ENCODE results near the gene OAS3.
A peak's percentile ranks its signal among the peaks of the same experiment; 100 is the strongest.

Gene OAS3

DNA sequence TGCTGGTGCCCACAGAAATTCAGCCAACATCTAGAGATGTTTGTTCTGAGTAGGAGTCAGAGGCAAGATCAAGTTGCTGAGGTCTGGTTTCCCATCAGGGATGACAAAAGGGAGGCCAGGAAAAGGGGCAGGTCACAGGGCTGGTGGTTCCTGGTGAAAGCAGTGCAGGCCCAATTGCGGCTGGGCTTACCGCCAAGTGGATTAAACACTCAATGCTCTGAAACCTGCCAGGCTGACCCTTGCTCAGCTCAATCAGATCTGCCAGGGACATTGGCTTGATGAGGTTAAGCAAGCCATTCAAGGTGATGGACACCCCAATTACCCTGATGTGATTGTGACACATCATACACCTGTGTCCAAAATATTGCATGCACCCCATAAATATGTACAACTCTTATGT lies 37.0 kb upstream of the OAS3 start:
- ChIA-PET CTCF (interaction anchor here (0.7 to 1.5 kb wide), 3 partner anchors 16 to 251 kb away, joined by 3 to 4 read pairs (median 3); no protein-coding TSS in a partner anchor), POLR2A (no interaction called here)
- Histone ChIP-seq H3K4me3 (ENCODE audit: low read depth, low read length) (no peak overlapping the region), H3K4me1 (ENCODE audit: control insufficient read depth, insufficient read depth, low read length) (no peaks in the 10 kb centered on the region), H3K9me3 (ENCODE audit: control insufficient read depth, insufficient read depth, low read depth, low read length) (no peaks in the 10 kb centered on the region), H3K27ac (ENCODE audit: extremely low read depth, low read depth, low read length) (no peak overlapping the region), H3K36me3 (ENCODE audit: control insufficient read depth in 2 of 2, insufficient read depth in 1 of 2, low read length in 2 of 2) (no peaks in the 10 kb centered on the region)
- TF ChIP-seq ZNF114 (tag by site-specific recombination; IDR thresholded peaks at IDR 0.05): no peak
- TF ChIP-seq ZNF112 (tag by site-specific recombination; IDR thresholded peaks at IDR 0.05): no peak
- no peak for TF ChIP-seq ZNF146 (tag by site-specific recombination; IDR thresholded peaks at IDR 0.05)
- TF ChIP-seq GLI4 (tag by site-specific recombination; IDR thresholded peaks at IDR 0.05): no peak

DNA sequence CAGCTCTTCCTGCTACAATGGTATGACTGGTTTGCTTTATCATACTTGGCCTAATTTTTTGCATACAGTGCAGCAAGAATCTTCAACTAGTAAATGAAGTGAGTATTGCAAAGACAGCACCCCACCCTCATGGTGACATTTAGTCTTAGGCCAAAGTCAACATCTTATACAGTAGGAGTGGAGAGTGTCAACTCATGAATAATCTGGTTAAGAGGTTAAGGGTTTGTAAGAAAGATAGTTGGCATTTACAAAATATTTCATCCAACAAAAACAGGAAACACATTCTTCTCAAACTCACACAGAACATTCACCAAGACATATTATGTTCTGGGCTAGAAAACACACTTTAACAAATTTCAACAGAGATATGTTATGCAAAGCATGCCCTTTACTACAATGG lies 33.7 kb upstream of the OAS3 start:
- TF ChIP-seq ZNF623 (tag by site-specific recombination; IDR thresholded peaks at IDR 0.05) (no peak), ZNF837 (tag by site-specific recombination; IDR thresholded peaks at IDR 0.05) (no peak)
- no peak overlapping the region for H3K4me3 ChIP-seq (ENCODE audit: low read depth, low read length)
- no peak overlapping the region for H3K27ac ChIP-seq (ENCODE audit: extremely low read depth, low read depth, low read length)
- H3K36me3 ChIP-seq (ENCODE audit: control insufficient read depth in 2 of 2, insufficient read depth in 1 of 2, low read length in 2 of 2): no peaks in the 10 kb centered on the region
- ChIA-PET POLR2A (no interaction called here), CTCF (interaction anchor here (0.7 kb wide), 1 partner anchor 103 kb away, joined by 3 read pairs; no protein-coding TSS in a partner anchor)
- no peaks in the 10 kb centered on the region for H3K9me3 ChIP-seq (ENCODE audit: control insufficient read depth, insufficient read depth, low read depth, low read length)
- no peaks in the 10 kb centered on the region for H3K4me1 ChIP-seq (ENCODE audit: control insufficient read depth, insufficient read depth, low read length)

DNA sequence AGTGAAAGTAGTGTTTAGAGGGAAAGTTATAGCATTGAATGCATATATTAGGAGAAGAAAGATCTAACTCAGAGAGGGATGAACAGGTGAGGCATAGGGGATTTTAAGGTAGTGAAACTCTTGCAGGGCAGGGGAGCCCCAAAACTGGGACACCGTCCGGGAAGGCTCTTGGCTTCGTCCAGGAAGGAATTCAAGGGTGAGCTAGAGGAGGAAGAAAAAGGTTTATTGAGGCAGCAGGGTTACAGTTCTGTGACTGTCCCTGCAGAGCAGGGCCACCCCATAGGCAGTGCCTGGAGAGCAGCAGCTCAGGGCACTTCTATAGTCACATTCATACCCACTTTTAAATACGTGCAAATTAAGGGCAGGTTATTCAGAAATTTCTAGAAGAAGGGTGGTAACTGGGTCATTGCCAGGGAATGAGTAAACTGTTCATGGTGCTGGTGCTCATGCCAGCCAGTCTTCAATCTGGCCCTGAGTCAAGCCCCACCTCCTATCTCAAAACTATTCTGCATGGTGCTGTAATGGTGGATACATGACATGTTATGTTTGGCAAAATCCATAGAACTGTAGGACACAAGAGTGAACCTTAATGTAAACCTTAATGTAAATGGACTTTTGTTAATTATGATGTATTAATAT lies 32.7 kb upstream of the OAS3 start:
- POLR2A ChIA-PET: no interaction called here
- CTCF ChIA-PET: interaction anchor here (0.7 kb wide), 2 partner anchors 11 to 102 kb away, joined by 3 read pairs; no protein-coding TSS in a partner anchor
- H3K36me3 ChIP-seq (ENCODE audit: control insufficient read depth in 2 of 2, insufficient read depth in 1 of 2, low read length in 2 of 2): no peaks in the 10 kb centered on the region
- H3K4me3 ChIP-seq (ENCODE audit: low read depth, low read length): no peak overlapping the region
- no peaks in the 10 kb centered on the region for H3K4me1 ChIP-seq (ENCODE audit: control insufficient read depth, insufficient read depth, low read length)
- no peaks in the 10 kb centered on the region for H3K9me3 ChIP-seq (ENCODE audit: control insufficient read depth, insufficient read depth, low read depth, low read length)
- no peak overlapping the region for H3K27ac ChIP-seq (ENCODE audit: extremely low read depth, low read depth, low read length)
- TF ChIP-seq, protein P1, sequence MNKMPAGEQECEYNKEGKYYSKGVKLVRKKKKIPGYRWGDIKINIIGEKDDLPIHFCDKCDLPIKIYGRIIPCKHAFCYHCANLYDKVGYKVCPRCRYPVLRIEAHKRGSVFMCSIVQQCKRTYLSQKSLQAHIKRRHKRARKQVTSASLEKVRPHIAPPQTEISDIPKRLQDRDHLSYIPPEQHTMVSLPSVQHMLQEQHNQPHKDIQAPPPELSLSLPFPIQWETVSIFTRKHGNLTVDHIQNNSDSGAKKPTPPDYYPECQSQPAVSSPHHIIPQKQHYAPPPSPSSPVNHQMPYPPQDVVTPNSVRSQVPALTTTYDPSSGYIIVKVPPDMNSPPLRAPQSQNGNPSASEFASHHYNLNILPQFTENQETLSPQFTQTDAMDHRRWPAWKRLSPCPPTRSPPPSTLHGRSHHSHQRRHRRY (tag by site-specific recombination; IDR thresholded peaks at IDR 0.05): no peak

DNA sequence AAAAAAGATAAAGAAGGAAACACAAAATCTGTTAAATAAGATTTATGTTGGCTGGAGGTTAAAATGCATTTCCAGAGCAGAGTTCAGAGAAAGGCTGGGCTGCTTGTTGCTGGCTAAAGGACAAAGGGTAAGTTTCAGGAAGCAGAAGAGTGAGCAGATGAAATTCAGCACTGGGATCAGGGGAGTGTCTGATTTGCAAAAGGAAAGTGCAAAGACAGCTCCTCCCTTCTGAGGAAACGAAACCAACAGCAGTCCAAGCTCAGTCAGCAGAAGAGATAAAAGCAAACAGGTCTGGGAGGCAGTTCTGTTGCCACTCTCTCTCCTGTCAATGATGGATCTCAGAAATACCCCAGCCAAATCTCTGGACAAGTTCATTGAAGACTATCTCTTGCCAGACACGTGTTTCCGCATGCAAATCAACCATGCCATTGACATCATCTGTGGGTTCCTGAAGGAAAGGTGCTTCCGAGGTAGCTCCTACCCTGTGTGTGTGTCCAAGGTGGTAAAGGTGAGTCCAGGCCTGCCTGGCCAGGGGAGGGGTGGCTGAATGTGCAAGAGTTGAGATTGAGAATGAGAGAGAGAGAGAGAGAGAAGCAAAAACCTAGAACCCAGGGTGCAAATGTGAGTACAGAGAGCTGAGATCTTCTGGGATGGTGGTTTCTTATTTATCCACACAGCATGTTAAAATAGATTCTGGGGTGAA lies 31.4 kb upstream of the OAS3 start, which contains the start of gene OAS1:
Gene OAS1, plus strand, starts transcription at position 251 of the 703 bp plus-strand sequence. Its CDS starts 78 bp downstream, at position 329.
- H3K27ac ChIP-seq (ENCODE audit: extremely low read depth, low read depth, low read length): no peak within 1 kb of the TSS
- no peak for TF ChIP-seq KLF8 (tag by site-specific recombination; IDR thresholded peaks at IDR 0.05)
- peak; percentile 46; the same call in 1 of the 2 replicates for TF ChIP-seq ZBTB17 (tag by site-specific recombination; IDR thresholded peaks at IDR 0.05)
- no peak within 1 kb of the TSS for H3K4me3 ChIP-seq (ENCODE audit: low read depth, low read length)
- H3K4me1 ChIP-seq (ENCODE audit: control insufficient read depth, insufficient read depth, low read length): no peaks in the 10 kb centered on the region
- no peaks in the 10 kb centered on the region for H3K36me3 ChIP-seq (ENCODE audit: control insufficient read depth in 2 of 2, insufficient read depth in 1 of 2, low read length in 2 of 2)
- ChIA-PET POLR2A (no interaction called here), CTCF (interaction anchor here (0.6 to 1.8 kb wide), 2 partner anchors 86 to 1556 kb away, joined by 3 to 7 read pairs; no protein-coding TSS in a partner anchor)
- no peaks in the 10 kb centered on the region for H3K9me3 ChIP-seq (ENCODE audit: control insufficient read depth, insufficient read depth, low read depth, low read length)

DNA sequence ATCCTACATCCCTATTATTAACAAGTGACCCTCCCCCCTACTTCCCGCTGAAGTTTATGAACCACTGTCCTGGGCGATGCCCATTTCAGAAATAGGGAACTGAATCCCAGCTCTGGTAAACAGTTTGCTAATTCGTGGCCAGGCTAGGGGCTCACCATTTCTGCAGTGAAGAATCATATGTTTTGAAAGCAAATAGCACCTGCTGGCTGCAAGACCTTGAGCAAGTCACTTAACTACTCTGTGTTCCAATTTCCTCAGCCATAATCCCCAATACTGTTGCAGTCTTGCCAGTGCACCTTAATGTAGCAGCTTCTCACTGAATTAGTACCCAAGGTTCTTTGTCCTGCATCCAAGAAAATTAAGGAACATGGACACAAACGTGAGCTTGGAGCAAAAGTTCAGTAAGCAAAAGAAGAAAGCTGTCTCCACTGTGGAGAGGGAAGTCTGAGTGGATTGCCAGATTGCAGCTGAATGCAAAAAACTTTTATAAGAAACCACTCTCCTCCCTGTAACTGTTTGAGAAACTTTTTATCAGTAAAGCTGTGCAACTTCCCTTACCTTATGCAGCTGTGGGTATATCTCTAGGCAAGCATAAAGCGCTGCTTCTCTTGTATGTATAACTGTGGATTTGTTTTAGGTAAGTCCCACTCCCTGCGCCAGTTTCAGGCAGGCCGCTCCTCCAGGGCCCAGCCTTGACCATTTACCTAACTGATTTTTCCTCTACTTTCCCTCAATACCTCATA lies 30.7 kb upstream of the OAS3 start:
- Histone ChIP-seq H3K36me3 (ENCODE audit: control insufficient read depth in 2 of 2, insufficient read depth in 1 of 2, low read length in 2 of 2) (no peaks in the 10 kb centered on the region), H3K4me3 (ENCODE audit: low read depth, low read length) (no peak overlapping the region), H3K9me3 (ENCODE audit: control insufficient read depth, insufficient read depth, low read depth, low read length) (no peaks in the 10 kb centered on the region; the same call in 1 of the 2 replicates), H3K27ac (ENCODE audit: extremely low read depth, low read depth, low read length) (no peak overlapping the region), H3K4me1 (ENCODE audit: control insufficient read depth, insufficient read depth, low read length) (no peaks in the 10 kb centered on the region)
- ChIA-PET POLR2A (no interaction called here), CTCF (interaction anchor here (0.6 to 1.8 kb wide), 2 partner anchors 86 to 1555 kb away, joined by 3 to 7 read pairs; no protein-coding TSS in a partner anchor)
- no peak for TF ChIP-seq ZNF558 (tag by site-specific recombination; IDR thresholded peaks at IDR 0.05)
- TF ChIP-seq ZNF274 (IDR thresholded peaks at IDR 0.05; ENCODE audit: low read length): no peak
- no peak for TF ChIP-seq ZNF274 (tag by site-specific recombination; IDR thresholded peaks at IDR 0.05; ENCODE audit: borderline replicate concordance)
- TF ChIP-seq, protein P2, sequence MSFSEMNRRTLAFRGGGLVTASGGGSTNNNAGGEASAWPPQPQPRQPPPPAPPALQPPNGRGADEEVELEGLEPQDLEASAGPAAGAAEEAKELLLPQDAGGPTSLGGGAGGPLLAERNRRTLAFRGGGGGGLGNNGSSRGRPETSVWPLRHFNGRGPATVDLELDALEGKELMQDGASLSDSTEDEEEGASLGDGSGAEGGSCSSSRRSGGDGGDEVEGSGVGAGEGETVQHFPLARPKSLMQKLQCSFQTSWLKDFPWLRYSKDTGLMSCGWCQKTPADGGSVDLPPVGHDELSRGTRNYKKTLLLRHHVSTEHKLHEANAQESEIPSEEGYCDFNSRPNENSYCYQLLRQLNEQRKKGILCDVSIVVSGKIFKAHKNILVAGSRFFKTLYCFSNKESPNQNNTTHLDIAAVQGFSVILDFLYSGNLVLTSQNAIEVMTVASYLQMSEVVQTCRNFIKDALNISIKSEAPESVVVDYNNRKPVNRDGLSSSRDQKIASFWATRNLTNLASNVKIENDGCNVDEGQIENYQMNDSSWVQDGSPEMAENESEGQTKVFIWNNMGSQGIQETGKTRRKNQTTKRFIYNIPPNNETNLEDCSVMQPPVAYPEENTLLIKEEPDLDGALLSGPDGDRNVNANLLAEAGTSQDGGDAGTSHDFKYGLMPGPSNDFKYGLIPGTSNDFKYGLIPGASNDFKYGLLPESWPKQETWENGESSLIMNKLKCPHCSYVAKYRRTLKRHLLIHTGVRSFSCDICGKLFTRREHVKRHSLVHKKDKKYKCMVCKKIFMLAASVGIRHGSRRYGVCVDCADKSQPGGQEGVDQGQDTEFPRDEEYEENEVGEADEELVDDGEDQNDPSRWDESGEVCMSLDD (tag by site-specific recombination; IDR thresholded peaks at IDR 0.05): no peak
- no peak for TF ChIP-seq PRDM1 (tag by site-specific recombination; IDR thresholded peaks at IDR 0.05)
